H1 (cell line): ENCODE results near the gene SLC6A19. TPM values are rescaled to one million over a fixed set of nuclear protein-coding genes. Genes with fewer than 3 reads are reported as not detected.

ENCODE experiments used
- CTCF ChIA-PET: fragments of 300-600 bp; sonication (Branson Sonifier 250); formaldehyde crosslinking; loops from one replicate; lab custom pipeline; 2021; ENCODE audit not compliant: partially characterized antibody; lab: Charles Lee
- POLR2A ChIA-PET: fragments of 300-600 bp; sonication (Branson Sonifier 250); formaldehyde crosslinking; loops from one replicate; lab custom pipeline; 2021; ENCODE audit warnings: inconsistent platforms; ENCODE audit not compliant: partially characterized antibody; lab: Charles Lee
- DNase-seq, 2 experiments: peaks; one replicate each; pipeline versions ENCODE4 v3.0.0 to v3.0.0-alpha.2; 2010 to 2022; ENCODE audit warnings: low spot score in 2 of 2, low read depth in 1 of 2, mixed read lengths in 1 of 2
- FAIRE-seq: peaks from 2 replicates; lab custom pipeline; 2011; peaks lifted over from hg19 to GRCh38; lab: Jason Lieb, UNC
- H2AFZ ChIP-seq: 2 replicates; pipeline ENCODE4 v1.8.1; 2012; ENCODE audit warnings: low read length, inconsistent platforms
- H2AK5ac ChIP-seq: 2 replicates; pipeline ENCODE4 v1.6.1; 2013; ENCODE audit warnings: low read depth, low read length
- H2BK120ac ChIP-seq: replicated peaks from 2 replicates; pipeline ENCODE3; 2013; ENCODE audit warnings: low read depth, low read length, inconsistent platforms
- H2BK12ac ChIP-seq: 2 replicates; pipeline ENCODE4 v1.6.1; 2013; ENCODE audit warnings: low read depth, low read length
- H2BK15ac ChIP-seq: 2 replicates; pipeline ENCODE4 v1.6.1; 2013; ENCODE audit warnings: low read length
- H2BK20ac ChIP-seq: 2 replicates; pipeline ENCODE4 v1.6.1; 2013; ENCODE audit warnings: low read length
- H2BK5ac ChIP-seq: 2 replicates; pipeline ENCODE4 v1.6.1; 2013; ENCODE audit warnings: low read depth, low read length
- H3K14ac ChIP-seq: 2 replicates; pipeline ENCODE4 v1.6.1; 2013; ENCODE audit warnings: inconsistent platforms; ENCODE audit not compliant: insufficient read length
- H3K18ac ChIP-seq: 2 replicates; pipeline ENCODE4 v1.6.1; 2013; ENCODE audit warnings: low read length; ENCODE audit errors: extremely low read depth
- H3K23ac ChIP-seq: 2 replicates; pipeline ENCODE4 v1.6.1; 2013; ENCODE audit warnings: inconsistent platforms; ENCODE audit not compliant: insufficient read length
- H3K23me2 ChIP-seq: 2 replicates; pipeline ENCODE4 v1.6.1; 2013; ENCODE audit warnings: low read depth, low read length
- H3K27ac ChIP-seq: 2 replicates; pipeline ENCODE4 v1.6.1; 2011; ENCODE audit warnings: low read depth, low read length, inconsistent platforms
- H3K27me3 ChIP-seq, 4 experiments: replicated peaks in 1 of 4; 1 replicate in 1 of 4; 2 replicates in 3 of 4; pipeline versions ENCODE4 v1.6.1 to v1.8.1; 2011 to 2013; ENCODE audit warnings: low read length in 3 of 4, mild to moderate bottlenecking in 3 of 4, inconsistent platforms in 2 of 4, mixed read lengths in 2 of 4, moderate library complexity in 1 of 4; ENCODE audit not compliant: control insufficient read depth in 3 of 4, insufficient read depth in 3 of 4; ENCODE audit errors: extremely low read depth in 1 of 4
- H3K36me3 ChIP-seq, 4 experiments: 2 replicates each; pipeline versions ENCODE4 v1.6.1 to v1.8.1; 2011 to 2013; ENCODE audit warnings: mild to moderate bottlenecking in 4 of 4, low read length in 3 of 4, moderate library complexity in 2 of 4, control low read depth in 1 of 4, inconsistent platforms in 1 of 4; ENCODE audit not compliant: insufficient read depth in 4 of 4, control insufficient read depth in 2 of 4
- H3K4ac ChIP-seq: replicated peaks from 2 replicates; pipeline ENCODE3; 2013; ENCODE audit warnings: low read length, low read depth, mixed read lengths, inconsistent platforms; ENCODE audit not compliant: insufficient read length
- H3K4me1 ChIP-seq, 4 experiments: replicated peaks in 1 of 4; 1 replicate in 1 of 4; 2 replicates in 3 of 4; pipeline versions ENCODE4 v1.6.1 to v1.8.1; 2011 to 2013; ENCODE audit warnings: low read length in 3 of 4, inconsistent platforms in 2 of 4, mixed read lengths in 1 of 4; ENCODE audit not compliant: insufficient read depth in 4 of 4, control insufficient read depth in 3 of 4
- H3K4me2 ChIP-seq, 2 experiments: 2 replicates each; pipeline versions ENCODE4 v1.6.1 to v1.8.1; 2011 to 2013; ENCODE audit warnings: low read depth in 2 of 2, low read length in 2 of 2, control low read depth in 1 of 2, inconsistent platforms in 1 of 2, mild to moderate bottlenecking in 1 of 2; ENCODE audit not compliant: insufficient read depth in 1 of 2
- H3K4me3 ChIP-seq, 4 experiments: fragments of 200-600, 300-600 bp in 1 of 4; sonication (generic), shearing (Covaris generic), sonication (Bioruptor Twin) in 1 of 4; 2 replicates each; pipeline versions ENCODE4 v1.5.1 to v1.8.1; 2011 to 2016; ENCODE audit warnings: low read length in 4 of 4, low read depth in 3 of 4, control low read depth in 2 of 4, inconsistent platforms in 2 of 4, mild to moderate bottlenecking in 2 of 4, mixed read lengths in 1 of 4, moderate library complexity in 1 of 4; ENCODE audit not compliant: insufficient read depth in 2 of 4; ENCODE audit errors: extremely low read depth in 1 of 4
- H3K56ac ChIP-seq: replicated peaks from 2 replicates; pipeline ENCODE3; 2013; ENCODE audit warnings: low read depth, mild to moderate bottlenecking, mixed read lengths, low read length, inconsistent platforms; ENCODE audit not compliant: insufficient read length
- H3K79me1 ChIP-seq: 2 replicates; pipeline ENCODE4 v1.6.1; 2013; ENCODE audit warnings: low read depth, low read length, control low read depth
- H3K79me2 ChIP-seq, 2 experiments: 2 replicates each; pipeline versions ENCODE4 v1.6.1 to v1.8.1; 2012 to 2013; ENCODE audit warnings: low read length in 2 of 2, mild to moderate bottlenecking in 2 of 2, inconsistent platforms in 1 of 2; ENCODE audit not compliant: insufficient read depth in 2 of 2, control insufficient read depth in 1 of 2
- H3K9ac ChIP-seq, 4 experiments: replicated peaks in 1 of 4; 1 replicate in 1 of 4; 2 replicates in 3 of 4; pipeline versions ENCODE4 v1.6.1 to v1.8.1; 2011 to 2013; ENCODE audit warnings: low read depth in 3 of 4, low read length in 3 of 4, control low read depth in 2 of 4, mild to moderate bottlenecking in 2 of 4, moderate library complexity in 2 of 4, inconsistent platforms in 1 of 4; ENCODE audit errors: extremely low read depth in 1 of 4
- H3K9me3 ChIP-seq, 2 experiments: 2 replicates each; pipeline versions ENCODE4 v1.6.1 to v1.8.1; 2012 to 2013; ENCODE audit warnings: mild to moderate bottlenecking in 2 of 2, moderate library complexity in 2 of 2, control low read depth in 1 of 2, inconsistent platforms in 1 of 2, low read depth in 1 of 2, low read length in 1 of 2, mixed read lengths in 1 of 2; ENCODE audit not compliant: insufficient read depth in 2 of 2
- H4K20me1 ChIP-seq, 2 experiments: replicated peaks in 1 of 2; 2 replicates each; pipeline versions ENCODE3 to v1.8.1; 2011 to 2013; ENCODE audit warnings: inconsistent platforms in 2 of 2, low read length in 2 of 2, mild to moderate bottlenecking in 1 of 2; ENCODE audit not compliant: insufficient read depth in 2 of 2, control insufficient read depth in 1 of 2
- H4K5ac ChIP-seq: 2 replicates; pipeline ENCODE4 v1.6.1; 2013; ENCODE audit warnings: low read length, low read depth, mixed read lengths, inconsistent platforms; ENCODE audit not compliant: insufficient read length
- H4K8ac ChIP-seq: 2 replicates; pipeline ENCODE4 v1.8.0; 2013; ENCODE audit warnings: mild to moderate bottlenecking, moderate library complexity, low read length, inconsistent platforms; ENCODE audit not compliant: insufficient read depth; ENCODE audit errors: extremely low read depth
- H4K91ac ChIP-seq: replicated peaks from 2 replicates; pipeline ENCODE3; 2013; ENCODE audit warnings: low read length, mixed read lengths, inconsistent platforms; ENCODE audit not compliant: insufficient read length
- CHD1 ChIP-seq: IDR thresholded peaks from 2 replicates; pipeline ENCODE4 v1.6.1; 2012; ENCODE audit warnings: low read depth, low read length, improper control_type of control experiment
- GABPA ChIP-seq: IDR thresholded peaks from 2 replicates; pipeline ENCODE4 v1.6.1; 2011; ENCODE audit warnings: mild to moderate bottlenecking, low read length, moderate library complexity, borderline replicate concordance; ENCODE audit not compliant: insufficient read depth
- KDM4A ChIP-seq: IDR thresholded peaks from one replicate; pipeline ENCODE4 v1.7.1; 2012; ENCODE audit warnings: low read depth, mild to moderate bottlenecking, moderate library complexity, low read length, inconsistent platforms; ENCODE audit not compliant: severe bottlenecking
- NRF1 ChIP-seq: IDR thresholded peaks from 2 replicates; pipeline ENCODE4 v1.6.1; 2011; ENCODE audit warnings: mild to moderate bottlenecking, low read depth, low read length, improper control_type of control experiment
- POU5F1 ChIP-seq: IDR thresholded peaks from 2 replicates; pipeline ENCODE4 v1.6.1; 2011; ENCODE audit warnings: low read depth, mild to moderate bottlenecking, low read length, moderate library complexity
- SIN3A ChIP-seq, 2 experiments: IDR thresholded peaks in 1 of 2; conservative IDR thresholded peaks in 1 of 2; 2 replicates each; pipeline ENCODE4 v1.6.1; 2011 to 2012; ENCODE audit warnings: low read length in 2 of 2, improper control_type of control experiment in 1 of 2, low read depth in 1 of 2, mild to moderate bottlenecking in 1 of 2
- SP2 ChIP-seq: IDR thresholded peaks from 2 replicates; pipeline ENCODE4 v1.6.1; 2012; ENCODE audit warnings: mild to moderate bottlenecking, low read length, inconsistent platforms
- TCF12 ChIP-seq: IDR thresholded peaks from 2 replicates; pipeline ENCODE4 v1.6.1; 2011; ENCODE audit warnings: low read depth, mild to moderate bottlenecking, low read length
- USF2 ChIP-seq: IDR thresholded peaks from 2 replicates; pipeline ENCODE4 v1.6.1; 2011; ENCODE audit warnings: low read length, improper control_type of control experiment
- WGBS, 2 experiments: shearing (Covaris generic) in 1 of 2; methylation state at CpG; one replicate each; pipeline versions ENCODE4 v1.1.6 to v1.1.7; 2013 to 2015; ENCODE audit warnings: low lambda C conversion rate in 2 of 2, mixed read lengths in 2 of 2, inconsistent platforms in 1 of 2, low coverage in 1 of 2, missing lambda C conversion rate in 1 of 2; ENCODE audit not compliant: insufficient replicate concordance in 2 of 2, insufficient coverage in 1 of 2, insufficient read length in 1 of 2; ENCODE audit errors: extremely low coverage in 1 of 2, missing lambda C conversion rate in 1 of 2; 5-methylcytosine and 5-hydroxymethylcytosine counted together
- polyA plus RNA-seq, 7 experiments: library from polyadenylated mRNA; depleted of rRNA in 3 of 7; stranded (reverse) in 5 of 7; unstranded in 2 of 7; fragments of >200 nt in 5 of 7; fragments of 200-250 nt in 2 of 7; gene quantifications; 1 replicate in 5 of 7; 2 replicates in 1 of 7; 4 replicates in 1 of 7; pipeline versions ENCODE4 v1.2.1 to v1.2.3, GENCODE V29; 2011 to 2013; ENCODE audit warnings: missing spikeins in 2 of 7, mixed read lengths in 2 of 7
- total RNA-seq: library from RNA; stranded (reverse); fragmentation: NEBNext Ultra II Directional; extraction: Animal tissue kit (Norgen Biotek cat#: 25700); gene quantifications from 2 replicates; pipeline ENCODE4 v1.2.1, GENCODE V29; 2021

The SLC6A19 gene
- total and polyA plus RNA-seq, 2 of the 8 experiments (the other 6 are each of a cell fraction or from before 2014, with no cell fraction given) = 0.02 TPM; not detected in 1

- 85% methylated on average over 12 of the region's 12 CpGs; no CpG with 5 or more reads in 1 of the 2 experiments for WGBS, 2 experiments
- Histone ChIP-seq H2BK5ac (no peak overlapping the region), H3K18ac (no peak overlapping the region), H3K23me2 (peaks cover 8% of the 10 kb centered on the region; the same call in 1 of the 2 replicates), H3K27ac (no peak overlapping the region), H3K4me2 (no peak overlapping the region), H2AFZ (no peak overlapping the region), H2AK5ac (no peak overlapping the region), H4K91ac (no peak overlapping the region), H3K4me1 (peaks cover 0 to 5% (median 3%) of the 10 kb centered on the region in 4 experiments; a peak in 2 of 7 replicates), H4K8ac (peak overlapping the region; percentile 8; the same call in 1 of the 2 replicates), H3K79me1 (no peaks in the 10 kb centered on the region; the same call in 1 of the 2 replicates), H3K79me2 (no peaks in the 10 kb centered on the region), H3K4ac (no peak overlapping the region), H3K14ac (no peak overlapping the region), H3K4me3 (no peak overlapping the region), H2BK20ac (no peak overlapping the region), H3K56ac (no peak overlapping the region), H4K20me1 (no peaks in the 10 kb centered on the region), H2BK120ac (no peak overlapping the region), H3K27me3 (no peaks in the 10 kb centered on the region), H3K23ac (no peak overlapping the region), H4K5ac (no peak overlapping the region), H3K9me3 (no peaks in the 10 kb centered on the region), H2BK15ac (no peak overlapping the region), H3K36me3 (no peaks in the 10 kb centered on the region), H2BK12ac (no peak overlapping the region), H3K9ac (no peak overlapping the region)
- DNase-seq (no peak), FAIRE-seq (no peak)
- POLR2A ChIA-PET = no interaction called here
- TF ChIP-seq USF2 (no peak), TCF12 (no peak), CHD1 (no peak), SP2 (no peak), KDM4A (no peak), SIN3A (conservative IDR thresholded peaks at IDR 0.05 in 1 of 2, IDR thresholded peaks at IDR 0.05 in 1 of 2; ENCODE audit: low read depth in 1 of 2, low read length in 2 of 2) (no peak), POU5F1 (no peak), GABPA (no peak), NRF1 (no peak)
- CTCF ChIA-PET = interaction anchor here (0.9 to 2.8 kb wide), 3 partner anchors 11 to 148 kb away, joined by 5 to 29 read pairs (median 5); no protein-coding TSS in a partner anchor
Observed at GRCh38 chr5:1163366-1163765, 38.0 kb upstream of the SLC6A19 start.
